Psoas muscle (tissue), 8 donors: ENCODE results near the gene SON. TPM values are rescaled to one million over a fixed set of nuclear protein-coding genes. Genes with fewer than 3 reads are reported as not detected.
A peak's percentile ranks its signal among the peaks of the same experiment; 100 is the strongest.

Source experiments
- ATAC-seq, 4 donors: fragments of 200-7000 bp; cut with Tn5 transposase; one replicate each; pipeline ENCODE4 v1.9.1; 2020; ENCODE audit warnings: moderate library complexity in 3 of 4, mild to moderate bottlenecking in 2 of 4
- DNase-seq, 2 donors: peaks; one replicate each; pipeline ENCODE4 v3.0.0-alpha.2; 2020
- H3K27ac ChIP-seq: fragments of 200-600 bp; one replicate; pipeline ENCODE4 v1.8.0; 2022
- H3K27me3 ChIP-seq, 3 donors: fragments of 200-600 bp in 1 of 3; one replicate each; pipeline versions ENCODE4 v1.6.1 to v1.8.0; 2013 to 2022; ENCODE audit warnings: low read length in 2 of 3, mild to moderate bottlenecking in 2 of 3, moderate library complexity in 1 of 3; ENCODE audit not compliant: insufficient read depth in 3 of 3
- H3K36me3 ChIP-seq, 2 donors: fragments of 200-600 bp in 1 of 2; one replicate each; pipeline versions ENCODE4 v1.6.1 to v1.8.0; 2013 to 2022; ENCODE audit warnings: low read depth in 1 of 2, mild to moderate bottlenecking in 1 of 2, moderate library complexity in 1 of 2; ENCODE audit not compliant: insufficient read depth in 1 of 2
- H3K4me1 ChIP-seq: fragments of 200-600 bp; one replicate; pipeline ENCODE4 v1.8.0; 2022
- H3K4me3 ChIP-seq: fragments of 200-600 bp; one replicate; pipeline ENCODE4 v1.8.0; 2022; ENCODE audit warnings: mild to moderate bottlenecking
- H3K9me3 ChIP-seq: fragments of 200-600 bp; one replicate; pipeline ENCODE4 v1.8.0; 2022
- CTCF ChIP-seq: fragments of 200-600 bp; IDR thresholded peaks from one replicate; pipeline ENCODE4 v1.8.0; 2022; ENCODE audit warnings: antibody characterized with exemption
- WGBS, 3 donors: extraction: QIAGEN DNeasy Blood & Tissue Kit; methylation state at CpG; one replicate each; pipeline versions ENCODE4 v1.1.6 to v1.1.7; 2013; 5-methylcytosine and 5-hydroxymethylcytosine counted together
- intact Hi-C, 2 donors: fragments of 100-400 bp; cut with DNase I; formaldehyde crosslinking; loops; one replicate each; pipeline versions ENCODE4 v1.11.0 to v1.14.2; 2022
- polyA plus RNA-seq, 3 donors: library from polyadenylated mRNA; stranded (reverse); fragments of 200-250 nt; gene quantifications; one replicate each; pipeline ENCODE4 v1.2.3, GENCODE V29; 2013
- total RNA-seq, 4 donors: library from RNA; stranded (reverse); fragmentation: NEBNext Ultra II Directional in 2 of 4; extraction: Animal tissue kit (Norgen Biotek cat#: 25700) in 2 of 4; gene quantifications; one replicate each; pipeline versions ENCODE4 v1.2.1 to v1.2.4, GENCODE V29; 2021 to 2023
- donor health status: healthy with polysubstance abuse.
- donor health status: DM: no; HTN: no; CAD: no; lungs with moderate emphysema.
- donor health status: Bipolar disorder and iron deficiency.
- donor health status: healthy.
- donor health status: DM: yes; HTN: yes; CAD: no.
- donor health status: DM: no; HTN: no; CAD: no.
- donor health status: DM: no; HTN: no; CAD: no.
- donor health status: DM: yes; HTN: yes; CAD: no.

Gene SON
- total and polyA plus RNA-seq, 7 donors = 50.1 to 179 (median 126) TPM

- TF ChIP-seq CTCF = no peak
- WGBS, 3 donors = 97 to 98% (median 97%) methylated on average over 24 of the region's 24 CpGs
- DNase-seq = no peak
- Histone ChIP-seq H3K27ac (no peak overlapping the region), H3K4me3 (no peak overlapping the region), H3K4me1 (peaks cover 10% of the 10 kb centered on the region), H3K9me3 (no peaks in the 10 kb centered on the region), H3K36me3 (peaks cover 31 to 100% of the 10 kb centered on the region in 2 donors), H3K27me3 (no peaks in the 10 kb centered on the region)
- ATAC-seq = peak in 2 of 4 donors; percentile 19 to 29
- intact Hi-C loops = no loop called here
Measured at GRCh38 chr21:33552093-33552998, 9.5 kb downstream of the SON start.

- WGBS, 3 donors = 95 to 97% (median 96%) methylated on average over 12 of the region's 12 CpGs
- TF ChIP-seq CTCF = no peak
- intact Hi-C loops = no loop called here
Measured at GRCh38 chr21:33552999-33553598, 10.3 kb downstream of the SON start.

GRCh38 chr21:33554236-33554981, 11.6 kb downstream of the SON start:
- 91 to 94% (median 94%) methylated on average over 18 of the region's 18 CpGs for WGBS, 3 donors
- no peak for ATAC-seq
- TF ChIP-seq CTCF = no peak

More at GRCh38 chr21:33552999-33553598, 10.3 kb downstream of the SON start:
- no peaks in the 10 kb centered on the region for H3K27me3 ChIP-seq
- ATAC-seq = peak in 3 of 4 donors; percentile 6 to 11 (median 9)
- H3K4me1 ChIP-seq = peaks cover 10% of the 10 kb centered on the region
- no peak for DNase-seq
- H3K4me3 ChIP-seq = no peak overlapping the region
- peaks cover 31 to 100% of the 10 kb centered on the region in 2 donors for H3K36me3 ChIP-seq
- no peaks in the 10 kb centered on the region for H3K9me3 ChIP-seq
- H3K27ac ChIP-seq = no peak overlapping the region

GRCh38 chr21:33554982-33555344, 12.1 kb downstream of the SON start:
- Histone ChIP-seq H3K4me1 (peaks cover 16% of the 10 kb centered on the region), H3K36me3 (peaks cover 36 to 100% of the 10 kb centered on the region in 2 donors), H3K9me3 (no peaks in the 10 kb centered on the region), H3K27me3 (no peaks in the 10 kb centered on the region), H3K4me3 (no peak overlapping the region), H3K27ac (no peak overlapping the region)
- no peak for ATAC-seq
- intact Hi-C loops = no loop called here
- TF ChIP-seq CTCF = no peak
- WGBS, 3 donors = 97 to 98% (median 97%) methylated on average over 32 of the region's 32 CpGs
- DNase-seq = no peak

More at GRCh38 chr21:33554236-33554981, 11.6 kb downstream of the SON start:
- H3K9me3 ChIP-seq = no peaks in the 10 kb centered on the region
- H3K4me3 ChIP-seq = no peak overlapping the region
- H3K27me3 ChIP-seq = no peaks in the 10 kb centered on the region
- DNase-seq = no peak
- intact Hi-C loops = no loop called here
- peaks cover 34 to 100% of the 10 kb centered on the region in 2 donors for H3K36me3 ChIP-seq
- no peak overlapping the region for H3K27ac ChIP-seq
- peaks cover 11% of the 10 kb centered on the region for H3K4me1 ChIP-seq
